Endothelial cell of umbilical vein (primary cell): ENCODE data around the gene CYGB. TPM values are rescaled to one million over a fixed set of nuclear protein-coding genes. Genes with fewer than 3 reads are reported as not detected.

Experiments
- BruUV-seq: library from RNA; stranded (reverse); fragments of 400-500 nt; replicated peaks from 2 replicates; lab custom pipeline; 2021; lab: Mats Ljungman, UMichigan
- CTCF ChIA-PET: fragments of 300-600, 350-600 bp; sonication (Branson Sonifier 250); formaldehyde crosslinking; loops from one replicate; lab custom pipeline; 2021; ENCODE audit warnings: antibody characterized with exemption, inconsistent platforms; lab: Charles Lee
- POLR2A ChIA-PET: fragments of 300-600, 350-600 bp; sonication (Branson Sonifier 250); formaldehyde crosslinking; loops from one replicate; lab custom pipeline; 2021; ENCODE audit warnings: antibody characterized with exemption, inconsistent platforms; lab: Charles Lee
- DNase-seq: peaks from one replicate; pipeline ENCODE4 v3.0.0-alpha.2; 2011; ENCODE audit warnings: low read depth, low spot score
- FAIRE-seq: peaks from 2 replicates; lab custom pipeline; 2011; peaks lifted over from hg19 to GRCh38; lab: Jason Lieb, UNC
- H2AFZ ChIP-seq: 2 replicates; pipeline ENCODE4 v1.6.0; 2012; ENCODE audit warnings: low read depth, low read length, control low read depth, inconsistent platforms
- H3K27ac ChIP-seq: 2 replicates; pipeline ENCODE4 v1.5.1; 2011; ENCODE audit warnings: low read depth, mild to moderate bottlenecking, control low read depth, low read length, moderate library complexity; ENCODE audit not compliant: insufficient read depth
- H3K27me3 ChIP-seq, 2 experiments: 2 replicates each; pipeline versions ENCODE4 v1.6.0 to v1.6.1; 2011; ENCODE audit warnings: low read length in 2 of 2, mixed read lengths in 1 of 2; ENCODE audit not compliant: control insufficient read depth in 2 of 2, insufficient read depth in 2 of 2
- H3K36me3 ChIP-seq, 2 experiments: 2 replicates in 1 of 2; 3 replicates in 1 of 2; pipeline ENCODE4 v1.5.1; 2011; ENCODE audit warnings: low read length in 2 of 2, mild to moderate bottlenecking in 1 of 2, moderate library complexity in 1 of 2; ENCODE audit not compliant: control insufficient read depth in 2 of 2, insufficient read depth in 2 of 2; ENCODE audit errors: extremely low read depth in 1 of 2
- H3K4me1 ChIP-seq: 3 replicates; pipeline ENCODE4 v1.5.1; 2011; ENCODE audit warnings: mild to moderate bottlenecking, low read length; ENCODE audit not compliant: control insufficient read depth, insufficient read depth; ENCODE audit errors: extremely low read depth
- H3K4me2 ChIP-seq: 2 replicates; pipeline ENCODE4 v1.6.1; 2011; ENCODE audit warnings: low read length, control low read depth, mixed read lengths; ENCODE audit not compliant: insufficient read depth
- H3K4me3 ChIP-seq, 3 experiments: fragments of 200-600 bp in 1 of 3; sonication (generic), shearing (Covaris generic) in 1 of 3; replicated peaks in 1 of 3; 2 replicates each; pipeline ENCODE4 v1.5.1; 2011 to 2016; ENCODE audit warnings: control low read depth in 3 of 3, low read length in 3 of 3, mild to moderate bottlenecking in 2 of 3, inconsistent platforms in 1 of 3, low read depth in 1 of 3, moderate library complexity in 1 of 3; ENCODE audit not compliant: insufficient read depth in 1 of 3
- H3K79me2 ChIP-seq: 2 replicates; pipeline ENCODE4 v1.6.0; 2012; ENCODE audit warnings: low read length, inconsistent platforms; ENCODE audit not compliant: control insufficient read depth, insufficient read depth
- H3K9ac ChIP-seq: replicated peaks from 2 replicates; pipeline ENCODE3; 2011; ENCODE audit warnings: low read length, control low read depth; ENCODE audit not compliant: insufficient read depth; ENCODE audit errors: extremely low read depth
- H3K9me1 ChIP-seq: replicated peaks from 3 replicates; pipeline ENCODE4 v1.6.0; 2011; ENCODE audit warnings: mild to moderate bottlenecking, low read length; ENCODE audit not compliant: control insufficient read depth, insufficient read depth; ENCODE audit errors: extremely low read depth
- H3K9me3 ChIP-seq: replicated peaks from 2 replicates; pipeline ENCODE4 v1.5.1; 2012; ENCODE audit warnings: low read length, inconsistent platforms; ENCODE audit not compliant: control insufficient read depth, insufficient read depth
- H4K20me1 ChIP-seq: replicated peaks from 2 replicates; pipeline ENCODE3; 2011; ENCODE audit warnings: mild to moderate bottlenecking, low read length; ENCODE audit not compliant: control insufficient read depth, insufficient read depth; ENCODE audit errors: extremely low read depth
- CTCF ChIP-seq, 2 donors: IDR thresholded peaks; 1 replicate in 1 of 2; 2 replicates in 1 of 2; pipeline ENCODE4 v1.5.1; 2011; ENCODE audit warnings: low read length in 2 of 2, mild to moderate bottlenecking in 2 of 2, moderate library complexity in 2 of 2, control low read depth in 1 of 2, inconsistent platforms in 1 of 2, low read depth in 1 of 2; ENCODE audit not compliant: insufficient read depth in 1 of 2; ENCODE audit errors: extremely low read depth in 1 of 2
- EZH2 ChIP-seq: IDR thresholded peaks from 2 replicates; pipeline ENCODE4 v1.6.1; 2012; ENCODE audit warnings: borderline replicate concordance, low read depth, mild to moderate bottlenecking, moderate library complexity, low read length, inconsistent platforms; ENCODE audit not compliant: severe bottlenecking
- FOS ChIP-seq: IDR thresholded peaks from 2 replicates; pipeline ENCODE4 v1.6.1; 2011; ENCODE audit warnings: mild to moderate bottlenecking, low read length, moderate library complexity, borderline replicate concordance; ENCODE audit not compliant: insufficient read depth
- GATA2 ChIP-seq: IDR thresholded peaks from 2 replicates; pipeline ENCODE4 v1.7.0; 2011; ENCODE audit warnings: low read depth, mild to moderate bottlenecking, moderate library complexity, mixed read lengths, low read length; ENCODE audit not compliant: insufficient read length, insufficient read depth
- JUN ChIP-seq: IDR thresholded peaks from 2 replicates; pipeline ENCODE4 v1.6.1; 2011; ENCODE audit warnings: borderline replicate concordance, low read depth; ENCODE audit not compliant: insufficient read length, insufficient read depth
- MAX ChIP-seq: IDR thresholded peaks from 2 replicates; pipeline ENCODE4 v1.6.1; 2011; ENCODE audit not compliant: insufficient read depth, insufficient read length
- MYC ChIP-seq: IDR thresholded peaks from one replicate; pipeline ENCODE4 v1.6.1; 2011; ENCODE audit warnings: mild to moderate bottlenecking, low read depth, low read length
- POLR2A ChIP-seq: IDR thresholded peaks from 2 replicates; pipeline ENCODE4 v1.6.1; 2012; ENCODE audit warnings: low read depth, mild to moderate bottlenecking, control low read depth, low read length
- POLR2AphosphoS5 ChIP-seq: IDR thresholded peaks from 2 replicates; pipeline ENCODE4 v1.6.1; 2012; ENCODE audit warnings: low read depth, mild to moderate bottlenecking, control low read depth, low read length, moderate library complexity; ENCODE audit not compliant: insufficient read depth
- dilution Hi-C: fragments of 300-500 bp; cut with MboI; formaldehyde crosslinking; loops from one replicate; pipeline ENCODE4 v1.15.0; 2019; ENCODE audit warnings: low sequenced_read_pairs; ENCODE audit not compliant: extremely low pct_ligation_motif_present
- intact Hi-C: fragments of 100-400 bp; cut with micrococcal nuclease; formaldehyde crosslinking; loops from one replicate; pipeline ENCODE4 v1.10.0; 2022
- polyA plus RNA-seq, 4 experiments: library from polyadenylated mRNA; depleted of rRNA in 3 of 4; stranded (reverse) in 3 of 4; unstranded in 1 of 4; fragments of >200 nt; gene quantifications; 2 replicates each; pipeline versions ENCODE4 v1.2.1 to v1.2.3, GENCODE V29; 2011 to 2012; ENCODE audit warnings: missing spikeins in 1 of 4
- total RNA-seq: library from RNA; stranded (reverse); gene quantifications from 2 replicates; pipeline ENCODE4 v1.2.3, GENCODE V29; 2021

Gene CYGB
- total and polyA plus RNA-seq, 2 donors (not counting 3 experiments of a cell fraction or from before 2014, with no cell fraction given), result 0.22 to 0.91 TPM

GRCh38 chr17:76504117-76504516 lies 33.4 kb downstream of the CYGB start:
- dilution Hi-C loops, result no loop called here
- Histone ChIP-seq H3K4me3 (no peak overlapping the region), H3K9ac (no peak overlapping the region), H3K27ac (no peak overlapping the region), H2AFZ (no peak overlapping the region), H3K27me3 (peaks cover 0 to 4% of the 10 kb centered on the region in 2 experiments), H3K4me2 (no peak overlapping the region), H3K79me2 (peaks cover 12% of the 10 kb centered on the region), H3K4me1 (peaks cover 17% of the 10 kb centered on the region), H3K36me3 (no peaks in the 10 kb centered on the region), H3K9me3 (no peaks in the 10 kb centered on the region), H4K20me1 (no peaks in the 10 kb centered on the region), H3K9me1 (no peaks in the 10 kb centered on the region)
- POLR2A ChIA-PET, result no interaction called here
- CTCF ChIA-PET, result interaction anchor here (1.1 to 7.2 kb wide), 5 partner anchors 18 to 45 kb away, joined by 3 to 110 read pairs (median 4); partner anchors contain the start of gene AANAT
- no peak for FAIRE-seq
- peak in 1 of 2 donors; percentile 6 for TF ChIP-seq CTCF (IDR thresholded peaks at IDR 0.05; ENCODE audit: extremely low read depth in 1 of 2, insufficient read depth in 1 of 2, low read depth in 1 of 2, low read length in 2 of 2)
- no peak for TF ChIP-seq POLR2A
- no peak for DNase-seq
- intact Hi-C loops, result loop anchor here (10.0 kb wide), 1 partner anchor 189 kb away; no protein-coding TSS in a partner anchor
- BruUV-seq, result no TSS peak

GRCh38 chr17:76502341-76503211 lies 34.9 kb downstream of the CYGB start:
- Histone ChIP-seq H3K9me1 (no peaks in the 10 kb centered on the region), H3K9me3 (no peaks in the 10 kb centered on the region), H3K4me1 (peaks cover 31% of the 10 kb centered on the region), H3K4me2 (no peak overlapping the region), H3K36me3 (no peaks in the 10 kb centered on the region), H3K27ac (no peak overlapping the region), H3K9ac (no peak overlapping the region), H3K27me3 (peaks cover 0 to under 1% of the 10 kb centered on the region in 2 experiments), H3K4me3 (no peak overlapping the region), H3K79me2 (peaks cover 14% of the 10 kb centered on the region), H4K20me1 (no peaks in the 10 kb centered on the region), H2AFZ (no peak overlapping the region)
- CTCF ChIA-PET, result interaction anchor here (0.5 to 7.2 kb wide), 10 partner anchors 10 to 1841 kb away, joined by 3 to 110 read pairs (median 4); partner anchors contain the start of gene AANAT
- BruUV-seq, result no TSS peak
- intact Hi-C loops (loop anchor here (10.0 kb wide), 1 partner anchor 188 kb away; no protein-coding TSS in a partner anchor), dilution Hi-C loops (no loop called here)
- no peak for FAIRE-seq
- POLR2A ChIA-PET, result interaction anchor here (0.6 to 0.9 kb wide), 4 partner anchors 17 to 159 kb away, joined by 3 to 6 read pairs (median 5); no protein-coding TSS in a partner anchor
- no peak for TF ChIP-seq FOS
- no peak for TF ChIP-seq GATA2
- no peak for TF ChIP-seq POLR2A
- TF ChIP-seq JUN, result no peak
- no peak for TF ChIP-seq EZH2
- no peak for TF ChIP-seq CTCF (IDR thresholded peaks at IDR 0.05; ENCODE audit: extremely low read depth in 1 of 2, insufficient read depth in 1 of 2, low read depth in 1 of 2, low read length in 2 of 2)
- no peak for TF ChIP-seq MAX
- no peak for TF ChIP-seq POLR2AphosphoS5
- no peak for TF ChIP-seq MYC
- DNase-seq, result no peak
